CD14-positive monocyte (primary cell): Measurements from ENCODE around the gene FIGNL2. TPM values are rescaled to one million over a fixed set of nuclear protein-coding genes. Genes with fewer than 3 reads are reported as not detected.

Experiments used
- DNase-seq, 3 donors: peaks; one replicate each; pipeline ENCODE4 v3.0.0-alpha.2; 2011 to 2022
- H2AFZ ChIP-seq: 2 replicates; pipeline ENCODE4 v1.6.0; 2012; ENCODE audit warnings: mild to moderate bottlenecking, low read depth, low read length, inconsistent platforms; ENCODE audit not compliant: insufficient read depth, poor library complexity, severe bottlenecking
- H3K27ac ChIP-seq, 2 donors: 1 replicate in 1 of 2; 2 replicates in 1 of 2; pipeline ENCODE4 v1.5.1; 2012 to 2013; ENCODE audit warnings: low read length in 2 of 2, control low read depth in 1 of 2, inconsistent platforms in 1 of 2, low read depth in 1 of 2, mild to moderate bottlenecking in 1 of 2
- H3K27me3 ChIP-seq, 2 donors: one replicate each; pipeline versions ENCODE4 v1.6.0 to v1.6.1; 2011 to 2013; ENCODE audit warnings: low read length in 2 of 2; ENCODE audit not compliant: control insufficient read depth in 2 of 2, insufficient read depth in 2 of 2
- H3K36me3 ChIP-seq, 2 donors: replicated peaks in 1 of 2; 1 replicate in 1 of 2; 2 replicates in 1 of 2; pipeline versions ENCODE4 v1.5.1 to v1.6.1; 2012 to 2013; ENCODE audit warnings: low read length in 2 of 2, control low read depth in 1 of 2, inconsistent platforms in 1 of 2, mild to moderate bottlenecking in 1 of 2; ENCODE audit not compliant: insufficient read depth in 2 of 2, control insufficient read depth in 1 of 2
- H3K4me1 ChIP-seq, 2 donors: 1 replicate in 1 of 2; 2 replicates in 1 of 2; pipeline versions ENCODE4 v1.5.1 to v1.6.1; 2012 to 2013; ENCODE audit warnings: low read length in 2 of 2, control low read depth in 1 of 2, inconsistent platforms in 1 of 2, mild to moderate bottlenecking in 1 of 2, moderate library complexity in 1 of 2; ENCODE audit not compliant: insufficient read depth in 2 of 2, control insufficient read depth in 1 of 2
- H3K4me2 ChIP-seq: replicated peaks from 2 replicates; pipeline ENCODE3; 2012; ENCODE audit warnings: low read length, moderate library complexity, mild to moderate bottlenecking; ENCODE audit not compliant: poor library complexity, severe bottlenecking; ENCODE audit errors: extremely low read depth
- H3K4me3 ChIP-seq, 3 experiments: fragments of 200-600 bp in 1 of 3; sonication (generic) in 1 of 3; replicated peaks in 1 of 3; 1 replicate in 2 of 3; 2 replicates in 1 of 3; pipeline ENCODE4 v1.5.1; 2011 to 2013; ENCODE audit warnings: low read length in 3 of 3, mild to moderate bottlenecking in 3 of 3, control low read depth in 2 of 3, low read depth in 2 of 3, inconsistent platforms in 1 of 3, moderate library complexity in 1 of 3
- H3K79me2 ChIP-seq: 2 replicates; pipeline ENCODE4 v1.6.0; 2012; ENCODE audit warnings: mild to moderate bottlenecking, control low read depth, inconsistent platforms, low read length, moderate library complexity; ENCODE audit not compliant: insufficient read depth
- H3K9ac ChIP-seq: 2 replicates; pipeline ENCODE4 v1.6.0; 2017; ENCODE audit warnings: low read length, mild to moderate bottlenecking; ENCODE audit not compliant: insufficient read depth, poor library complexity, severe bottlenecking
- H3K9me3 ChIP-seq, 2 donors: replicated peaks in 1 of 2; 1 replicate in 1 of 2; 2 replicates in 1 of 2; pipeline versions ENCODE4 v1.5.1 to v1.6.1; 2012 to 2013; ENCODE audit warnings: low read length in 2 of 2, control low read depth in 1 of 2; ENCODE audit not compliant: control insufficient read depth in 1 of 2, insufficient read depth in 1 of 2
- H4K20me1 ChIP-seq: 2 replicates; pipeline ENCODE4 v1.6.0; 2012; ENCODE audit warnings: mild to moderate bottlenecking, low read length, control low read depth, moderate library complexity; ENCODE audit not compliant: insufficient read depth
- H3K27ac Mint-ChIP-seq, 7 donors: one replicate each; pipeline ENCODE4 v1.8.0; 2020; ENCODE audit warnings: mild to moderate bottlenecking in 7 of 7, mixed read lengths in 7 of 7, moderate library complexity in 6 of 7, inconsistent platforms in 2 of 7
- H3K27me3 Mint-ChIP-seq, 3 donors: one replicate each; pipeline ENCODE4 v1.8.0; 2021 to 2022; ENCODE audit warnings: low read depth in 3 of 3, mild to moderate bottlenecking in 3 of 3, mixed read lengths in 3 of 3, moderate library complexity in 3 of 3, inconsistent platforms in 1 of 3
- H3K36me3 Mint-ChIP-seq, 2 donors: one replicate each; pipeline ENCODE4 v1.8.0; 2020; ENCODE audit warnings: mixed read lengths in 2 of 2, inconsistent platforms in 1 of 2, mild to moderate bottlenecking in 1 of 2
- H3K4me1 Mint-ChIP-seq: one replicate; pipeline ENCODE4 v1.8.0; 2020; ENCODE audit warnings: mild to moderate bottlenecking, mixed read lengths
- H3K4me3 Mint-ChIP-seq, 2 donors: one replicate each; pipeline ENCODE4 v1.8.0; 2020; ENCODE audit warnings: mild to moderate bottlenecking in 2 of 2, mixed read lengths in 2 of 2, moderate library complexity in 1 of 2
- H3K9me3 Mint-ChIP-seq, 7 donors: one replicate each; pipeline ENCODE4 v1.8.0; 2020 to 2022; ENCODE audit warnings: mixed read lengths in 7 of 7, mild to moderate bottlenecking in 6 of 7, moderate library complexity in 6 of 7, inconsistent platforms in 2 of 7
- WGBS: methylation state at CpG from one replicate; pipeline ENCODE4 v1.1.5; 2013; ENCODE audit warnings: missing lambda C conversion rate; ENCODE audit not compliant: insufficient coverage; 5-methylcytosine and 5-hydroxymethylcytosine counted together
- intact Hi-C, 2 donors: fragments of 100-400 bp; cut with micrococcal nuclease; formaldehyde crosslinking; loops; one replicate each; pipeline versions ENCODE4 v1.15.0 to v1.15.1; 2023
- polyA plus RNA-seq, 3 donors: library from polyadenylated mRNA; depleted of rRNA in 1 of 3; unstranded in 2 of 3; stranded (reverse) in 1 of 3; fragments of 300-500 nt in 2 of 3; fragments of >200 nt in 1 of 3; fragmentation: Illumina TruSeq in 2 of 3; gene quantifications; 1 replicate in 2 of 3; 2 replicates in 1 of 3; pipeline ENCODE4 v1.2.3, GENCODE V29; 2012 to 2021
- TF ChIP-seq, protein P1 (sequence below): fragments of 200-600 bp; IDR thresholded peaks from one replicate; pipeline ENCODE4 v1.8.0; 2022; ENCODE audit warnings: antibody characterized with exemption, mild to moderate bottlenecking

FIGNL2 gene
- polyA plus RNA-seq, 3 donors = 0.06 to 0.52 TPM; not detected in 1

- intact Hi-C loops = no loop called here
- WGBS = under 1% methylated on average over 24 of the region's 40 CpGs
- H3K4me3 ChIP-seq = peak overlapping the region; percentile 55 to 78 (median 64)
- H3K36me3 ChIP-seq = no peaks in the 10 kb centered on the region
- H3K9me3 ChIP-seq = no peaks in the 10 kb centered on the region
- H3K4me1 Mint-ChIP-seq = peaks cover 59% of the 10 kb centered on the region
- H3K27ac Mint-ChIP-seq = peak overlapping the region in 4 of 7 donors; percentile 12 to 76 (median 64)
- H3K79me2 ChIP-seq = no peaks in the 10 kb centered on the region
- peak overlapping the region; percentile 81 for H2AFZ ChIP-seq
- H3K27me3 ChIP-seq = peaks cover 8 to 37% of the 10 kb centered on the region in 2 donors
- TF ChIP-seq, protein P1, sequence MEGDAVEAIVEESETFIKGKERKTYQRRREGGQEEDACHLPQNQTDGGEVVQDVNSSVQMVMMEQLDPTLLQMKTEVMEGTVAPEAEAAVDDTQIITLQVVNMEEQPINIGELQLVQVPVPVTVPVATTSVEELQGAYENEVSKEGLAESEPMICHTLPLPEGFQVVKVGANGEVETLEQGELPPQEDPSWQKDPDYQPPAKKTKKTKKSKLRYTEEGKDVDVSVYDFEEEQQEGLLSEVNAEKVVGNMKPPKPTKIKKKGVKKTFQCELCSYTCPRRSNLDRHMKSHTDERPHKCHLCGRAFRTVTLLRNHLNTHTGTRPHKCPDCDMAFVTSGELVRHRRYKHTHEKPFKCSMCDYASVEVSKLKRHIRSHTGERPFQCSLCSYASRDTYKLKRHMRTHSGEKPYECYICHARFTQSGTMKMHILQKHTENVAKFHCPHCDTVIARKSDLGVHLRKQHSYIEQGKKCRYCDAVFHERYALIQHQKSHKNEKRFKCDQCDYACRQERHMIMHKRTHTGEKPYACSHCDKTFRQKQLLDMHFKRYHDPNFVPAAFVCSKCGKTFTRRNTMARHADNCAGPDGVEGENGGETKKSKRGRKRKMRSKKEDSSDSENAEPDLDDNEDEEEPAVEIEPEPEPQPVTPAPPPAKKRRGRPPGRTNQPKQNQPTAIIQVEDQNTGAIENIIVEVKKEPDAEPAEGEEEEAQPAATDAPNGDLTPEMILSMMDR = no peak
- H3K4me2 ChIP-seq = peak overlapping the region; percentile 94
- peaks cover 3 to 4% of the 10 kb centered on the region in 2 donors for H3K36me3 Mint-ChIP-seq
- peak in 1 of 3 donors; percentile 68 for DNase-seq
- peaks cover 52 to 72% of the 10 kb centered on the region in 2 donors for H3K4me1 ChIP-seq
- H3K4me3 Mint-ChIP-seq = peak overlapping the region; percentile 78 to 90
- peaks cover 33 to 49% (median 42%) of the 10 kb centered on the region in 3 donors for H3K27me3 Mint-ChIP-seq
- peak overlapping the region; percentile 62 for H3K9ac ChIP-seq
- no peaks in the 10 kb centered on the region for H4K20me1 ChIP-seq
- peak overlapping the region in 1 of 2 donors; percentile 58 for H3K27ac ChIP-seq
- H3K9me3 Mint-ChIP-seq = peaks cover 0 to 5% (median 0%) of the 10 kb centered on the region in 7 donors
These were observed 734 bp downstream of the FIGNL2 start for GRCh38 chr12:51847643-51848325.

DNA sequence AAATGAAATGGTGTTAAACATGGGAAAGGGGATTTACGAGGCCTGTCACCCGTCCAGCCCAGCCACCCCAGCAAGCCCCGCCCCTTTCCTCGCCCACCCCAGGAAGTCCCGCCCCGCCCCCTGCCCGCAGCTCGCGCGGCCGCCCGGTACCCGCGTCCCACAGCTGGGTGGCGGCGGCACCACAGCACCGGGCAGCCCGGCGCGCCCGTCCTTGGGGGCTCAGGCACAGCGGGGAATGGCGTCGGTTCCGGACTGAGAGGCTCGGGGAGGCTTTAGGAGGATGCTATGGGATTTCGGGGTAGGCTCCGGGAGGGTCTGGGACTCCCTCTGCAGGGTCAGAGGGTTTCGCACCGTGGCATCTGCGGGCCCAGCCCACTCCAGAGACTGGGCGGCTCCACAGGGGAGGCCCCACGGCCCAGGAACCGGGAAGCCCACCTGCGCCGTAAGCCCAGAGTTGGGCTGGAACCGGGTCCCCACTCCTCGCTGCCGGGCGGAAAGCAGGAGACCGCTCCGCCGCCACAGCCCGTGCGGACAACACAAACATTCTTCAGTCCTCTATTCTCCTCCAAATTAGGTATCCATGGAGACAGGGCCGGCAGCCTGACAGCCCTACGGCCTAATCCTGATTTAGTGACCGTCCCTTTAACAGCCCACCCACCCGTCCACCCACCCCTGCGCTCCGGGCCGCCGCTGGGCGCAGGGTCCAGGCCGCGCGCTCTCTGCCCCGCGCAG, 1.4 kb downstream of the FIGNL2 start:
- H3K4me3 ChIP-seq = peak overlapping the region; percentile 55 to 78 (median 64)
- Mint-ChIP-seq H3K27ac (peak overlapping the region in 3 of 7 donors; percentile 30 to 55 (median 31)), H3K4me1 (peaks cover 52% of the 10 kb centered on the region), H3K27me3 (peaks cover 37 to 56% (median 45%) of the 10 kb centered on the region in 3 donors), H3K36me3 (peaks cover 3 to 4% of the 10 kb centered on the region in 2 donors), H3K9me3 (peaks cover 0 to 5% (median 0%) of the 10 kb centered on the region in 7 donors), H3K4me3 (peak overlapping the region; percentile 78 to 92)
- peaks cover 8 to 37% of the 10 kb centered on the region in 2 donors for H3K27me3 ChIP-seq
- H3K79me2 ChIP-seq = no peaks in the 10 kb centered on the region
- intact Hi-C loops = no loop called here
- TF ChIP-seq, protein P1 = no peak
- H3K4me1 ChIP-seq = peaks cover 45 to 65% of the 10 kb centered on the region in 2 donors
- peak overlapping the region; percentile 62 for H3K9ac ChIP-seq
- H2AFZ ChIP-seq = peak overlapping the region; percentile 81
- DNase-seq = peak in 2 of 3 donors; percentile 26 to 67
- H3K9me3 ChIP-seq = no peaks in the 10 kb centered on the region
- H3K27ac ChIP-seq = peak overlapping the region in 1 of 2 donors; percentile 58
- no peaks in the 10 kb centered on the region for H3K36me3 ChIP-seq
- WGBS = 3% methylated on average over 53 of the region's 59 CpGs
- no peaks in the 10 kb centered on the region for H4K20me1 ChIP-seq
- H3K4me2 ChIP-seq = peak overlapping the region; percentile 94
